Measurements from ENCODE around the gene FNDC11.

FNDC11 gene

GRCh38 chr20:63552481-63553249 lies 1.3 kb upstream of the FNDC11 start:
- DNase-seq (ENCODE audit: low spot score) = no peak
- TF ChIP-seq, protein P1, sequence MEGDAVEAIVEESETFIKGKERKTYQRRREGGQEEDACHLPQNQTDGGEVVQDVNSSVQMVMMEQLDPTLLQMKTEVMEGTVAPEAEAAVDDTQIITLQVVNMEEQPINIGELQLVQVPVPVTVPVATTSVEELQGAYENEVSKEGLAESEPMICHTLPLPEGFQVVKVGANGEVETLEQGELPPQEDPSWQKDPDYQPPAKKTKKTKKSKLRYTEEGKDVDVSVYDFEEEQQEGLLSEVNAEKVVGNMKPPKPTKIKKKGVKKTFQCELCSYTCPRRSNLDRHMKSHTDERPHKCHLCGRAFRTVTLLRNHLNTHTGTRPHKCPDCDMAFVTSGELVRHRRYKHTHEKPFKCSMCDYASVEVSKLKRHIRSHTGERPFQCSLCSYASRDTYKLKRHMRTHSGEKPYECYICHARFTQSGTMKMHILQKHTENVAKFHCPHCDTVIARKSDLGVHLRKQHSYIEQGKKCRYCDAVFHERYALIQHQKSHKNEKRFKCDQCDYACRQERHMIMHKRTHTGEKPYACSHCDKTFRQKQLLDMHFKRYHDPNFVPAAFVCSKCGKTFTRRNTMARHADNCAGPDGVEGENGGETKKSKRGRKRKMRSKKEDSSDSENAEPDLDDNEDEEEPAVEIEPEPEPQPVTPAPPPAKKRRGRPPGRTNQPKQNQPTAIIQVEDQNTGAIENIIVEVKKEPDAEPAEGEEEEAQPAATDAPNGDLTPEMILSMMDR (IDR thresholded peaks at IDR 0.05; ENCODE audit: extremely low read depth, missing control alignments) = no peak

DNA sequence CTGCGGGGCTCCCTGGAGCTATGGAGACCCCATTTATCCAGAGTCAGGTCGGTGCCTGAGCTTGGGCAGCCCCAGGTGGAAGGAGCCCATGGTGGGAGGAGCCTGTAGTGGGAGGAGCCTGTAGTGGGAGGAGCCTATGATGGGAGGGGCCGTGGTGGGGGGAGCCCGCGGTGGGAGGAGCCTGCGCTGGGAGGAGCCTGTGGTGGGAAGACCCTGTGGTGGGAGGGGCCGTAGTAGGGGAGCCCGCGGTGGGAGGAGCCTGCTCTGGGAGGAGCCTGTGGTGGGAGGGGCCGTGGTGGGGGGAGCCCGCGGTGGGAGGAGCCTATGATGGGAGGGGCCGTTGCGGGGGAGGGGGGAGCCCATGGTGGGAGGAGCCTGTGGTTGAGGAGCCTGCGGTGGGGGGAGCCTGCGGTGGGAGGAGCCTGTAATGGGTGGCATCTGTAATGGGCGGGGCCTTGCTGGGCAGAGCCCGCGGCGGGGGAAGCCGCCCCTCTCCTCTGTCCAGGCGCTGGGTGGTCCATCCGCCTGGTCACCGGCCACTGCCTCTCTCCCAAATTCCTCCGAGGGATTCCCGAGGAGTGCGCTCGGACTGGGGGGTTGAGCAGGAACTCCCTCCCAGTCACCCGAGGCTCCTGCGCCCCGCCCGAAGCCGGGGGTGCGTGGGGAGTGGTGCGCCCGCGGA lies 567 bp upstream of the FNDC11 start:
- TF ChIP-seq, protein P1 (IDR thresholded peaks at IDR 0.05; ENCODE audit: extremely low read depth, missing control alignments) = no peak
- DNase-seq (ENCODE audit: low spot score) = peak; percentile 92

GRCh38 chr20:63554361-63555278 lies 661 bp downstream of the FNDC11 start:
- TF ChIP-seq, protein P1 (IDR thresholded peaks at IDR 0.05; ENCODE audit: extremely low read depth, missing control alignments) = no peak
- no peak for DNase-seq (ENCODE audit: low spot score)

- DNase-seq (ENCODE audit: low spot score) = no peak
- TF ChIP-seq, protein P1 (IDR thresholded peaks at IDR 0.05; ENCODE audit: extremely low read depth, missing control alignments) = no peak
Observed at GRCh38 chr20:63555661-63556381, 1.9 kb downstream of the FNDC11 start.

- TF ChIP-seq, protein P1 (IDR thresholded peaks at IDR 0.05; ENCODE audit: extremely low read depth, missing control alignments) = no peak
- DNase-seq (ENCODE audit: low spot score) = no peak
Observed at GRCh38 chr20:63556873-63557478, 3.0 kb downstream of the FNDC11 start.

DNA sequence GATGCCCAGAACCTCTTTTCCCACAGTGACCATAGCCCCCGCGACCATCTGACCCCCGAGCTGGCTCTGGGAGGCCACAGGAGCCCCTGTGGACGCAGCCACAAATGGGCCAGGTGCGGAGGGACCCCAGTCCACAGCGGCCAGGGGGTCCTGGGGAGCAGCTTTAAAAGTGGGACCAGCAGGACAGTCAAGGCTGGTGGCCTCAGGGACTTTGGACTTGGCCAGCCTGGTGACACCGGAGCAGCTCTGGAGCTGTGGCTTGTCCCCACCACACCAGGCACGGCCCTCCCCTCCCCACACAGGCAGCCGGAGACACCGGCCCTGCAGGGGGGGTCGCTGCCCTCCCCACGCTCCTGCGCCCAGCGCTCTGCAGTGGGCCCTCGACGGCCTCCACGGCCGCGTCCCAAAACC lies 3.5 kb downstream of the FNDC11 start:
- no peak for DNase-seq (ENCODE audit: low spot score)
- TF ChIP-seq, protein P1 (IDR thresholded peaks at IDR 0.05; ENCODE audit: extremely low read depth, missing control alignments) = no peak

All from GM20000 (cell line).